Epithelial cell of proximal tubule (primary cell): ENCODE measurements around the gene LAIR1. TPM values are rescaled to one million over a fixed set of nuclear protein-coding genes. Genes with fewer than 3 reads are reported as not detected.
"Not testable (repeated sequence)": the region's sequence is repeated elsewhere in the genome, so short reads cannot be mapped to it uniquely, and the experiment has no call there.

Experiments used
- DNase-seq: peaks from one replicate; pipeline ENCODE4 v3.0.0-alpha.2; 2011; ENCODE audit warnings: low read depth
- H3K4me3 ChIP-seq: 2 replicates; pipeline ENCODE4 v1.5.1; 2011; ENCODE audit warnings: low read depth, mild to moderate bottlenecking, low read length
- total RNA-seq: library from RNA; depleted of rRNA; stranded (reverse); fragments of >200 nt; gene quantifications from 2 replicates; pipeline ENCODE4 v1.2.3, GENCODE V29; 2015
- TF ChIP-seq, protein P1 (sequence below): conservative IDR thresholded peaks from 2 replicates; pipeline ENCODE4 v1.5.1; 2012; ENCODE audit warnings: low read depth, mild to moderate bottlenecking, low read length

LAIR1 gene
- total RNA-seq, 1 donor from 2014 or later, result not detected

- DNase-seq, result no peak
- TF ChIP-seq, protein P1, sequence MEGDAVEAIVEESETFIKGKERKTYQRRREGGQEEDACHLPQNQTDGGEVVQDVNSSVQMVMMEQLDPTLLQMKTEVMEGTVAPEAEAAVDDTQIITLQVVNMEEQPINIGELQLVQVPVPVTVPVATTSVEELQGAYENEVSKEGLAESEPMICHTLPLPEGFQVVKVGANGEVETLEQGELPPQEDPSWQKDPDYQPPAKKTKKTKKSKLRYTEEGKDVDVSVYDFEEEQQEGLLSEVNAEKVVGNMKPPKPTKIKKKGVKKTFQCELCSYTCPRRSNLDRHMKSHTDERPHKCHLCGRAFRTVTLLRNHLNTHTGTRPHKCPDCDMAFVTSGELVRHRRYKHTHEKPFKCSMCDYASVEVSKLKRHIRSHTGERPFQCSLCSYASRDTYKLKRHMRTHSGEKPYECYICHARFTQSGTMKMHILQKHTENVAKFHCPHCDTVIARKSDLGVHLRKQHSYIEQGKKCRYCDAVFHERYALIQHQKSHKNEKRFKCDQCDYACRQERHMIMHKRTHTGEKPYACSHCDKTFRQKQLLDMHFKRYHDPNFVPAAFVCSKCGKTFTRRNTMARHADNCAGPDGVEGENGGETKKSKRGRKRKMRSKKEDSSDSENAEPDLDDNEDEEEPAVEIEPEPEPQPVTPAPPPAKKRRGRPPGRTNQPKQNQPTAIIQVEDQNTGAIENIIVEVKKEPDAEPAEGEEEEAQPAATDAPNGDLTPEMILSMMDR, result no peak
- H3K4me3 ChIP-seq, result no peak overlapping the region
Measured at GRCh38 chr19:54332149-54332548, 32.6 kb downstream of the LAIR1 start.

DNA sequence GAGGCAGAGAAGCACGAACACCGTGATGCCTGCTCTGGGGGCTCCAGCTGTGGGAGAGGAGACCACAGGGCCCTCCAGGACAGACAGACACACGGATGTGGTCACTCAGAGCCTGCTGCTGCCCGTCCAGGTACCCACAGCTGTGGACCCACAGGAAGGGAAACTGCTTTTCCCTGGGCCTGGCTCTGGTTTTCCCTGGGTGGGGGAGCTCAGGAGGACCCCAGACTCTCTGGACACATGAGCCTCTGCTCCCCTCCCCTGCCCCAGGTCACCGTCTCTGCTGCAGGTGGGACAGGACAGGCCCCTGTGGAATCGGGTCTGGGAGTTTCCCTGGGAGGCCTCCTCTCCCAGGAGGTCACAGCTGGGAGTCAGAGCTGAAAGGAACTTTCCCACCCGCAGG lies 33.1 kb downstream of the LAIR1 start:
- no peak overlapping the region for H3K4me3 ChIP-seq
- TF ChIP-seq, protein P1, result no peak
- DNase-seq, result no peak

DNA sequence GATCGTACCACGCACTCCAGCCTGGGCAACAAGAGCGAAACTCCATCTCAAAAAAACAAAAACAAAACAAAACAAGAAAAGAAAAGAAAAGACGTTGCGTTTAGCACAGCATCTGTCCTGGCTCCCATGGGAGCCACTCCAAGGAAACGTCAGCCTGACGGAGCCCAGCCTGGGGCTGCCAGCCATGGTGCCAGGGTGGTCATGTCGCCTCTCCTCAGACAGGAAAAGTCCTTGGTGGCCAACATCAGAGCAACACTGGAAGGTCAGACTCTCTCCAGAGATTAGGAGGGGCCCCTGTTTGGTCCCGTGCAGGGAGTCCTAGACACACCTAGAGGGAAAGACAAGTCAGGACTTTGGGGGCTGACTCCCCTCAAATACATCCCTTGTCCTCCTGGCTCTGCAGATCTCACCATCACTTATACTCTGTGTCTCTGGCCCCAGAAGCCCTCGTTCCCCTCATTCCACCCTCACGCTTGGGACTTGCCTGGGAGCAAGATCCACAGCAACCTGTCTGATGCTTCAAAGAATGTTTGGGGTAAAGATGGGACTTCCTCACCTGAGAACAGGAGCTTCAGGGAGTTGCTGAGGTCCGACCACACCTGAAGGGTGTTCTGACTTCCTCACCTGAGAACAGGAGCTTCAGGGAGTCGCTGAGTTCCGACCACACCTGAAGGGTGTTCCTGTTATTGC lies 35.1 kb downstream of the LAIR1 start:
- TF ChIP-seq, protein P1, result no peak

GRCh38 chr19:54328781-54329180 lies 36.0 kb downstream of the LAIR1 start:
- DNase-seq, H3K4me3 ChIP-seq: not testable (repeated sequence)

More for the DNA sequence above, 35.1 kb downstream of the LAIR1 start:
- no peak overlapping the region for H3K4me3 ChIP-seq
- DNase-seq, result no peak

GRCh38 chr19:54325631-54326030 lies 39.1 kb downstream of the LAIR1 start:
- no peak for DNase-seq
- H3K4me3 ChIP-seq, result no peak overlapping the region
- TF ChIP-seq, protein P1, result no peak

GRCh38 chr19:54325194-54325621 lies 39.5 kb downstream of the LAIR1 start:
- TF ChIP-seq, protein P1, result peak; percentile 78
- DNase-seq, result no peak
- no peak overlapping the region for H3K4me3 ChIP-seq

- H3K4me3 ChIP-seq, result no peak overlapping the region
- TF ChIP-seq, protein P1, result no peak
- no peak for DNase-seq
Measured at GRCh38 chr19:54324071-54324470, 40.7 kb downstream of the LAIR1 start.

DNA sequence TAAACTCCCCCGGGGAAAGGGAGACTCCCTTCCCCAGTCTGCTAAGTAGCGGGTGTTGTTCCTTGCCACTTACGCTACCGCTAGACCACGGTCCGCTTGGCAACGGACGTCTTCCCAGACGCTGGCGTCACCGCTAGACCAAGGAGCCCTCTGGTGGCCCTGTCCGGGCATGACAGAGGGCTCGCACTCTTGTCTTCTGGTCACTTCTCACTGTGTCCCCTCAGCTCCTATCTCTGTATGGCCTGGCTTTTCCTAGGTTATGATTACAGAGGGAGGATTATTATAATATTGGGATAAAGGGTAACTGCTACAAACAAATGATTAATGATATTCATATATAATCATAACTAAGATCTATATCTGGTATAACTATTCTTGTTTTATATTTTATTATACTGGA lies 41.8 kb downstream of the LAIR1 start:
- not testable (repeated sequence) for DNase-seq, H3K4me3 ChIP-seq

GRCh38 chr19:54322295-54322694 lies 42.4 kb downstream of the LAIR1 start:
- not testable (repeated sequence) for H3K4me3 ChIP-seq, DNase-seq
